Adipocyte (in vitro differentiated cells): ENCODE measurements around the gene MAK.
A peak's percentile ranks its signal among the peaks of the same experiment; 100 is the strongest.
"Not testable (repeated sequence)": the region's sequence is repeated elsewhere in the genome, so short reads cannot be mapped to it uniquely, and the experiment has no call there.

ENCODE experiments used
- DNase-seq: peaks from one replicate; pipeline ENCODE4 v3.0.0-alpha.2; 2015; ENCODE audit warnings: low read depth
- H3K27me3 ChIP-seq: replicated peaks from 2 replicates; pipeline ENCODE4 v1.7.0; 2013; ENCODE audit warnings: mild to moderate bottlenecking, low read length, moderate library complexity; ENCODE audit not compliant: control insufficient read depth, insufficient read depth
- H3K36me3 ChIP-seq: 2 replicates; pipeline ENCODE4 v1.7.0; 2013; ENCODE audit warnings: low read length, mild to moderate bottlenecking, moderate library complexity; ENCODE audit not compliant: control insufficient read depth, insufficient read depth, severe bottlenecking
- H3K4me1 ChIP-seq: 2 replicates; pipeline ENCODE4 v1.7.0; 2013; ENCODE audit warnings: mild to moderate bottlenecking, low read length, moderate library complexity; ENCODE audit not compliant: control insufficient read depth, insufficient read depth
- H3K4me3 ChIP-seq: 2 replicates; pipeline ENCODE4 v1.7.0; 2013; ENCODE audit warnings: mild to moderate bottlenecking, low read length, moderate library complexity
- H3K9ac ChIP-seq: 2 replicates; pipeline ENCODE4 v1.7.0; 2013; ENCODE audit warnings: mild to moderate bottlenecking, low read length, moderate library complexity
- H3K9me3 ChIP-seq: 2 replicates; pipeline ENCODE4 v1.7.0; 2013; ENCODE audit warnings: mild to moderate bottlenecking, low read length, moderate library complexity; ENCODE audit not compliant: control insufficient read depth

MAK gene

GRCh38 chr6:10743515-10743914 lies 94.8 kb downstream of the MAK start:
- no peaks in the 10 kb centered on the region for H3K9me3 ChIP-seq
- H3K4me3 ChIP-seq: no peak overlapping the region
- H3K36me3 ChIP-seq: peaks cover 10% of the 10 kb centered on the region
- DNase-seq: no peak
- H3K4me1 ChIP-seq: peaks cover 8% of the 10 kb centered on the region
- H3K27me3 ChIP-seq: no peaks in the 10 kb centered on the region
- H3K9ac ChIP-seq: no peak overlapping the region

DNA sequence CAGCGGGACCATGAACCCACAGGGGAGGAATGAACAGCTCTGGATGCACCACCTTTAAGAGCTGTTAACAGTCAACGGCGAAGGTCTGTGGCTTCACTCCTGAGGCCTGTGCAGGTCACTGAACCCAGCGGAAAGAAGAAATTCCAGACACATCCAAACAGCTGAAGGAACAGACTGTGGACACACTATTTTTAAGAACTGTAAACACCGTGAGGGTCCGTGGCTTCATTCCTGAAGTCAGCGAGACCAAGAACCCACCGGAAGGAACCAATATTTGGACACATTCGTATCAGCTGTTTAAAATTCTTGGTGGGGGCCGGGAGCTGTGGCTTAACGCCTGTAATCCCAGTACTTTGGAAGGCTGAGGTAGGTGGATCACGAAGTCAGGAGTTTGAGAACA lies 96.1 kb downstream of the MAK start:
- Histone ChIP-seq H3K4me3 (no peak overlapping the region), H3K27me3 (no peaks in the 10 kb centered on the region), H3K36me3 (peaks cover 10% of the 10 kb centered on the region), H3K9ac (no peak overlapping the region), H3K9me3 (no peaks in the 10 kb centered on the region), H3K4me1 (peaks cover 4% of the 10 kb centered on the region)
- DNase-seq: no peak

DNA sequence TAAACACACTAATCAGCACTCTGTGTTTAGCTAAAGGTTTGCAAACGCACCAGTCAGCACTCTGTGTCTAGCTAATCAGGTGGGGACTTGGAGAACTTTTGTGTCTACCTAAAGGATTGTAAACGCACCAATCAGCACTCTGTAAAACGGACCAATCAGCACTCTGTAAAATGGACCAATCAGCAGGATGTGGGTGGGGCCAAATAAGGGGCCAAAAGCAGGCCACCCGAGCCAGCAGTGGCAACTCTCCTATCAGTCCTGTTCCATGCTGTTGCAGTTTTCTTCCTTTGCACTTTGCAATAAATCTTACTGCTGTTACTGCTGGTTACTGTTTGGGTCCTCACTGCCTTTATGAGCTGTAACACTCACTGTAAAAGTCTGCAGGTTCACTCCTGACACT lies 96.7 kb downstream of the MAK start:
- not testable (repeated sequence) for H3K4me3 ChIP-seq, H3K36me3 ChIP-seq, DNase-seq, H3K27me3 ChIP-seq, H3K4me1 ChIP-seq, H3K9ac ChIP-seq, H3K9me3 ChIP-seq

DNA sequence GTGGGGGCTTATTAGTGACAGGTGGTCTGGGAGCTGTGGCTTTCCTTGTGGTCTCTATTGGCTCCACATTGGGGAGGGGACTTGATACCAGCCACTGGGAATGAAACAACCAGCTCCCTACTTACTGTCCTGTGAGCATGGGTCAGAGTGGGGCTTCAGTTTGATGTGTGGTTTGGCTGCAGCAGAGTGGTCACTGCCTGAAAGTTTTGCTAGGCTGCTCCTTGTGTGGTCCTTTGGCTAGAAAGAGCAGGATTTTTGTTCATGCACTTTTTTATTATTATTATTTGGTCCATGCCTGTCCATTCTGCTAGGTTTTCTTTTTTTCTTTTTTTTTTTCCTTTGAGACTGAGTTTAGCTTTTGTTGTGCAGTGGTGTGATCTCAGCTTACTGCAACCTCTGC lies 98.3 kb downstream of the MAK start:
- H3K9me3 ChIP-seq: no peaks in the 10 kb centered on the region
- DNase-seq: no peak
- H3K4me1 ChIP-seq: peaks cover 3% of the 10 kb centered on the region
- no peak overlapping the region for H3K9ac ChIP-seq
- H3K36me3 ChIP-seq: peaks cover 10% of the 10 kb centered on the region
- H3K27me3 ChIP-seq: no peaks in the 10 kb centered on the region
- H3K4me3 ChIP-seq: no peak overlapping the region

DNA sequence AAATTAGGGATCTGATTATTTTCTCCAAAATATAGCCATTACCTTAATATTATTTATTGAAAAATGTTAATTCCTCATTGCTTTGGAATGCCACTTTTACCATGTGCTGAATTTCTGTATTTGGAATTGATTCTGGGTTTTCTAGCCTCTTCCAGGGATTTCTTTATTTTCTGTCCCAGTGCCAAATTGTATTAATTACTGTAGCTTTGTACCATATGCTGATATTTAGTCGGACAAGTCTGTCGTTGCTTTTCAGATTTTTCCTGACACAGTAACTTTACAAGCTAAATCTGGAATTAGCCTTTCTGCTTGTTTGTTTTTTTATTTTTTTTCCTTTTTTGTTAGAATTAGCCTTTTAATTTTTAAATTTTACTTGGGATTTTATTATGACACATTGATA lies 101.6 kb downstream of the MAK start:
- H3K4me1 ChIP-seq: peaks cover 9% of the 10 kb centered on the region
- peaks cover 21% of the 10 kb centered on the region for H3K36me3 ChIP-seq
- no peak overlapping the region for H3K9ac ChIP-seq
- H3K4me3 ChIP-seq: no peak overlapping the region
- H3K9me3 ChIP-seq: no peaks in the 10 kb centered on the region
- no peaks in the 10 kb centered on the region for H3K27me3 ChIP-seq
- no peak for DNase-seq

GRCh38 chr6:10733863-10734262 lies 104.5 kb downstream of the MAK start:
- Histone ChIP-seq H3K36me3 (peaks cover 46% of the 10 kb centered on the region), H3K9ac (no peak overlapping the region), H3K4me3 (no peak overlapping the region), H3K9me3 (no peaks in the 10 kb centered on the region), H3K27me3 (no peaks in the 10 kb centered on the region), H3K4me1 (peaks cover 21% of the 10 kb centered on the region)
- no peak for DNase-seq

- Histone ChIP-seq H3K9me3 (no peaks in the 10 kb centered on the region), H3K36me3 (peaks cover 52% of the 10 kb centered on the region), H3K4me3 (no peak overlapping the region), H3K9ac (no peak overlapping the region), H3K27me3 (no peaks in the 10 kb centered on the region), H3K4me1 (peaks cover 21% of the 10 kb centered on the region)
- DNase-seq: no peak
Measured at GRCh38 chr6:10733151-10733715, 105.1 kb downstream of the MAK start.

- Histone ChIP-seq H3K9me3 (no peaks in the 10 kb centered on the region), H3K9ac (no peak overlapping the region), H3K36me3 (peaks cover 75% of the 10 kb centered on the region), H3K4me3 (no peak overlapping the region), H3K27me3 (no peaks in the 10 kb centered on the region), H3K4me1 (peaks cover 20% of the 10 kb centered on the region)
- no peak for DNase-seq
Measured at GRCh38 chr6:10730254-10730653, 108.1 kb downstream of the MAK start.

DNA sequence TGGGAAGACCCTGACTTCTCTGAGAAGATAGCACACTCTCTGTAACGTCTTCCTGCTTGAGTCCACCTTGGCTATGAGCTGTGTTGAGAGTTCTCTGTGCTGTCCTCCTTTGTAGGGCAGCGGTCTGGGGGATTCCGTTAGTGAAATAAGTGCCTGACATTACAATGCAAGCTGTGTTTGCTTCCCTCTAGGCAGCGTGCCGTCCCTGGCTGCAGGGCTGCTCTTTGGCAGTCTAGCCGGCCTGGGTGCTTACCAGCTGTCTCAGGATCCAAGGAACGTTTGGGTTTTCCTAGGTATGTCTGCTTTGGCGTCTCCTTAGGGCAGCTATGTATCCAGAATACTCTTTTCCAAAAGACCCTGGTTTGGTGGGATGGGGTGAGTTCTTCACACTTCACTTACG lies 112.6 kb downstream of the MAK start:
- Histone ChIP-seq H3K9ac (no peak overlapping the region), H3K4me3 (no peak overlapping the region), H3K4me1 (peaks cover 27% of the 10 kb centered on the region), H3K27me3 (no peaks in the 10 kb centered on the region), H3K9me3 (no peaks in the 10 kb centered on the region), H3K36me3 (peaks cover 50% of the 10 kb centered on the region)
- no peak for DNase-seq

DNA sequence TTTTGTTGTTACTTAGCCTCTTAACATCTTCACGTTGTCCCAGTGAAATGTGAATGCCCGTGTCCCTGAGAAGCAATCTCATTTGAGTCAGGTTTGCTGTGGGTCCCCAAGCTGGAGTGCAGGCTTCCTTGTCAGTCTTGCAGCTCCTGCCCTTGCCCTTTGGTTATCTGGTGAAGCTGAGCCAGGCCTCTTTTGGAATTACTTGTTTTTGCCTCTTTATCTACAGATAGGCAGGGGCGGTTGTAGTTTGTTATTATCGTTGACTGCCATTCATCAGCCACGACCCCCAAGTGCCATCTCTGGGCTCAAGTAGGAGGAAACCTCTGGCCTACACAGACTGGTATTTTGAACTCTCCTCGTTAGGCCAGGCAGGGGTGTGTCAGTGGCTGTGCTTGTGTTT lies 113.3 kb downstream of the MAK start:
- Histone ChIP-seq H3K36me3 (peaks cover 43% of the 10 kb centered on the region), H3K4me3 (no peak overlapping the region)
- DNase-seq: no peak

GRCh38 chr6:10723567-10723881 lies 114.8 kb downstream of the MAK start:
- H3K36me3 ChIP-seq: peaks cover 28% of the 10 kb centered on the region
- H3K4me1 ChIP-seq: peaks cover 16% of the 10 kb centered on the region
- peak overlapping the region; percentile 98 for H3K4me3 ChIP-seq
- peak overlapping the region; percentile 99 for H3K9ac ChIP-seq
- peak; percentile 52 for DNase-seq
- no peaks in the 10 kb centered on the region for H3K27me3 ChIP-seq
- peaks cover 5% of the 10 kb centered on the region for H3K9me3 ChIP-seq

More for the DNA sequence above, 113.3 kb downstream of the MAK start:
- peaks cover 20% of the 10 kb centered on the region for H3K4me1 ChIP-seq
- no peaks in the 10 kb centered on the region for H3K27me3 ChIP-seq
- no peaks in the 10 kb centered on the region for H3K9me3 ChIP-seq
- no peak overlapping the region for H3K9ac ChIP-seq

DNA sequence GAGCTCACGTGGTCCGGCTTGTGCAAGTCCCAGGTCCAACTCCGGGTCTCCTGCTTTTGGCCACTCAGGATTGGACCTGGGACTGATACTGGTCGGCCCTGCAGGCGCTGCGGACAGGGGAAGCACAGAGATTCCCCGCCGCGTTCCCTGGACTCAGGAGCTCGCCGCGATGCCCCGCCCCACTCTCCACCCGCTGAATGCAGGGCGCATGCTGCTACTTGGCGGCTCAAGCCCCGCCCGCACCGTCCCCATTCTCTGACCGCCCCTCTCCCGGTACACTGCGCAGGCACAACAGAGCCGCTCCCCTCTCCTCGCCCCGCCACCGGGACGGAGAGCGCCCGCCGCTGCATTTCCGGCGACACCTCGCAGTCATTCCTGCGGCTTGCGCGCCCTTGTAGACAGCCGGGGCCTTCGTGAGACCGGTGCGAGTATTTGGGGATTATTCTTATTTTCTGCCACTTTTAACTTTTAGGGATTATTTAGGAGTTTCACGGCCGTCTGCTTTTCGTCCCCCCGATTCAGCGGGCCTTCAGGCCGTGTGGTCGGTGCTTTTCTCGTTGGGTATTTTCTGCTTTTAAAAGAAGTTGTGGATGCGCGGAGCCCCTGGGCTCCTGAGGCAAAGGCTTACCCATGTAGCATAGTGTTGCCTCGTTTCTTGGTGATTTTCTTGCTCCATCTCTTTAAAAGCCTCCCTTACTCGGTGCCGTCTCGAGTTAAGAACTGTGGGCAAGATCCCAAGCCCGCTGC lies 115.3 kb downstream of the MAK start, which contains the start of gene TMEM14C:
Gene TMEM14C (plus strand): TSS at position 251 of the 747 bp plus-strand sequence. CDS start 1,544 bp downstream, outside the sequence.
- Histone ChIP-seq H3K27me3 (no peaks in the 10 kb centered on the region), H3K36me3 (peaks cover 25% of the 10 kb centered on the region), H3K9me3 (peaks cover 10% of the 10 kb centered on the region), H3K4me1 (peaks cover 16% of the 10 kb centered on the region), H3K4me3 (peak within 1 kb of the TSS; percentile 98), H3K9ac (peak within 1 kb of the TSS; percentile 99)
- DNase-seq: peak; percentile 99
